Breast epithelium (tissue), 3 donors: Measurements from ENCODE around the gene MACROD2.

Source experiments
- POLR2AphosphoS5 ChIP-seq, 3 donors: sonication (generic); formaldehyde crosslinking; IDR thresholded peaks; one replicate each; pipeline ENCODE4 v1.6.1; 2017; ENCODE audit warnings: antibody characterized with exemption in 3 of 3
- TF ChIP-seq, protein P1 (sequence below), 3 donors: fragments of 450-650 bp; IDR thresholded peaks; one replicate each; pipeline ENCODE4 v1.5.1; 2016 to 2017; ENCODE audit warnings: antibody characterized with exemption in 3 of 3, mild to moderate bottlenecking in 3 of 3, moderate library complexity in 3 of 3

DNA sequence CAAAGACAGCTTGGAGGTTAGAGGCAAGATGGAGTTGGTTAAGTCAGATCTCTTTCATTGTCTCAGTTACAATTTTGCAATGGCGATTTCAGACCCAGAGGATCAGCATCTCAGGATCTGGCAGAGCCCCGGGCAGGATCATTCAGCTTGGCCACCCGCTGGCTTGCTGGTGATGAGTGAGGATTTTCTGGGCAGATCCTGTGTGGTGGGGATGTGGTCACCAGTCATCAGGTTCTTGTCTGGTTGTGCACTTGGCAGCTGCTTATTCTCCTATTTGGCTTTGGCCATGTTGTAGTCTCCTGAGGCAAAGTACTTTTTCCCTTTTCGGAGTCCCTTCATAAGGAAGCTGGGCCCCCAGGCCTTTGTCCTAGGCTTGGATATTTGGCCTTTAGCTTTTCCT is 1624.0 kb downstream of the MACROD2 start:
- TF ChIP-seq, protein P1, sequence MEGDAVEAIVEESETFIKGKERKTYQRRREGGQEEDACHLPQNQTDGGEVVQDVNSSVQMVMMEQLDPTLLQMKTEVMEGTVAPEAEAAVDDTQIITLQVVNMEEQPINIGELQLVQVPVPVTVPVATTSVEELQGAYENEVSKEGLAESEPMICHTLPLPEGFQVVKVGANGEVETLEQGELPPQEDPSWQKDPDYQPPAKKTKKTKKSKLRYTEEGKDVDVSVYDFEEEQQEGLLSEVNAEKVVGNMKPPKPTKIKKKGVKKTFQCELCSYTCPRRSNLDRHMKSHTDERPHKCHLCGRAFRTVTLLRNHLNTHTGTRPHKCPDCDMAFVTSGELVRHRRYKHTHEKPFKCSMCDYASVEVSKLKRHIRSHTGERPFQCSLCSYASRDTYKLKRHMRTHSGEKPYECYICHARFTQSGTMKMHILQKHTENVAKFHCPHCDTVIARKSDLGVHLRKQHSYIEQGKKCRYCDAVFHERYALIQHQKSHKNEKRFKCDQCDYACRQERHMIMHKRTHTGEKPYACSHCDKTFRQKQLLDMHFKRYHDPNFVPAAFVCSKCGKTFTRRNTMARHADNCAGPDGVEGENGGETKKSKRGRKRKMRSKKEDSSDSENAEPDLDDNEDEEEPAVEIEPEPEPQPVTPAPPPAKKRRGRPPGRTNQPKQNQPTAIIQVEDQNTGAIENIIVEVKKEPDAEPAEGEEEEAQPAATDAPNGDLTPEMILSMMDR (IDR thresholded peaks at IDR 0.05), result no peak
- no peak for TF ChIP-seq POLR2AphosphoS5 (IDR thresholded peaks at IDR 0.05)
